Measurements from ENCODE around the gene CTRL. TPM values are rescaled to one million over a fixed set of nuclear protein-coding genes. Genes with fewer than 3 reads are reported as not detected.

CTRL gene
- total RNA-seq, 1 donor from 2014 or later, result 2.8 TPM

DNA sequence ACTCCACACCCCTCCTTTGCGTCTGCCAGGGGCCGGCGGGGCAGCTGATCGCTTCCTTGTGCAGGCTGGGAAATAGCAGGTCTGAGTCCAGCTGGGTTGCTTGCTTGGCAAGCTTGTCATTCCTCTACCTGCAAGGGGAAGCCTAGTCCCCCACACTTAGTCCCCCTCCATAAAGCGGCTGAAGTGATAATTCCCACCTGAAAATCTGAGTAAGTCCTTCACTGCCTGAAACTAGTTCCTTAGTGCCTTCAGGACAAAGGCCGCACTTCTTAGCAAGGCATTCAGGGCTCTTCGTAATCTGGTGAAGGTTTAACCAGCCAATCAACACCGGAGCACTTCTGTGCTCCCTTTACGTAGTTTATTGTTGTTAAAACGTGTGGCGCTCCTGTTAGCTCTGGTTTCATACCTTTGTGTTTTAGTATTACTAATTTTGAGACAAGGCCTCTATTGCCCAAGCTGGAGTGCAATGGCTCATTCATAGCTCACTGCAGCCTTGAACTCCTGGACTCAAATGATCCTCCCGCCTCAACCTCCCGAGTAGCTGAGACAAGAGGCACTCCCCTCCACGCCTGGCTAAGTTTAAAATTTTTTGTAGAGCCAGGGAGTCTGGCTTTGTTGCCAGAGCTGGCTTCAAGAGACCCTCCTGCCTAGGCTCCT lies 37.8 kb downstream of the CTRL start:
- Mint-ChIP-seq H3K36me3 (ENCODE audit: unreplicated experiment) (no peaks in the 10 kb centered on the region), H3K9me3 (ENCODE audit: unreplicated experiment) (peaks cover 5% of the 10 kb centered on the region), H3K27me3 (ENCODE audit: unreplicated experiment) (peaks cover 3% of the 10 kb centered on the region), H3K4me3 (ENCODE audit: unreplicated experiment) (peak overlapping the region; percentile 96), H3K4me1 (ENCODE audit: low read depth, unreplicated experiment) (peaks cover 7% of the 10 kb centered on the region), H3K27ac (ENCODE audit: unreplicated experiment) (peak overlapping the region; percentile 94)
- peak; percentile 64 for DNase-seq
- TF ChIP-seq, protein P1, sequence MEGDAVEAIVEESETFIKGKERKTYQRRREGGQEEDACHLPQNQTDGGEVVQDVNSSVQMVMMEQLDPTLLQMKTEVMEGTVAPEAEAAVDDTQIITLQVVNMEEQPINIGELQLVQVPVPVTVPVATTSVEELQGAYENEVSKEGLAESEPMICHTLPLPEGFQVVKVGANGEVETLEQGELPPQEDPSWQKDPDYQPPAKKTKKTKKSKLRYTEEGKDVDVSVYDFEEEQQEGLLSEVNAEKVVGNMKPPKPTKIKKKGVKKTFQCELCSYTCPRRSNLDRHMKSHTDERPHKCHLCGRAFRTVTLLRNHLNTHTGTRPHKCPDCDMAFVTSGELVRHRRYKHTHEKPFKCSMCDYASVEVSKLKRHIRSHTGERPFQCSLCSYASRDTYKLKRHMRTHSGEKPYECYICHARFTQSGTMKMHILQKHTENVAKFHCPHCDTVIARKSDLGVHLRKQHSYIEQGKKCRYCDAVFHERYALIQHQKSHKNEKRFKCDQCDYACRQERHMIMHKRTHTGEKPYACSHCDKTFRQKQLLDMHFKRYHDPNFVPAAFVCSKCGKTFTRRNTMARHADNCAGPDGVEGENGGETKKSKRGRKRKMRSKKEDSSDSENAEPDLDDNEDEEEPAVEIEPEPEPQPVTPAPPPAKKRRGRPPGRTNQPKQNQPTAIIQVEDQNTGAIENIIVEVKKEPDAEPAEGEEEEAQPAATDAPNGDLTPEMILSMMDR (IDR thresholded peaks at IDR 0.05; ENCODE audit: partially characterized antibody, unreplicated experiment), result no peak

DNA sequence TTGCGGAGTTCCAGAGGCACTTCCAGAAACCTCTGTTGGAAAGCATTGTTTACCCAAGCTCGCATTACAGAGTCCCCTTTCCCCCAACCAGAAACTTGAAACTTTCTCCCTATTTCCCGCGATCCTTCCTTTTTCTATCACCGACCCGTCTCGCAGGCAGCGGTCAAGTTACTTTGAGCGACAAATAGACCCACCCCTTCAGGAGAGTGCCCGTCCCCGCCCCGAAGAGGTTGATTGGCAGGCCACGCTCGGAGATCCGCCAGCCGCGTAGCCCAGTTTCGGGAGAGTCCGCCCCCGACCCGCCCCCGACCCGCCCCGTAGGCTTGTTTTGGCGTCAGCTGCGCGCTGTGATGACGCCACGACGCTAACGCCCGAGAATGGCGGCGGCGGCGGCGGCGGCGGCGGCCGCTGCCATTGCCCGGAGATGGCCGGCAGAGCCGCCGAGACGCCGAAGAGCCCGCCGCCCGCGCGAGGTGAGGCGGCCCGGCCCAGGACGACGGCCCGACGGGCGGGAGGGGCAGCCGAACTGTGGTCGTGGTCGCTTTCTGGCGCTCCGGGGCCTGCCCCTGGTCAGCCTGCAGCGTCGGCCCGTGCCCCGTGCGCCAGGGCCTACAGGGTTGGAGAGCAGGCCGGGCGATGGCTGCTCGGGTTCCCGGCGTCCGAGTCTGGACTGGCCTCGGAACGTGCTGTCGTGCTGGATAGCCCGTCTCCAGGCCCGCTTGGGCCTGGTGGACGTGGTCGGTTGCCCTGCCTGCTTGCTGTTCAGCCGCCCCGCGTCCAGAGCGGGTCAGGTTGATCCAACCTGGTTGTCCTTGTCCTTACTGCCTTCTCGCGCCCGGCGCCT lies 38.5 kb downstream of the CTRL start, which contains the start of gene PSKH1:
TSS of gene PSKH1 (plus strand) at position 356 of the 844 bp plus-strand sequence. CDS start 15,496 bp downstream, outside the sequence.
- DNase-seq, result peak; percentile 96
- H3K27ac Mint-ChIP-seq (ENCODE audit: unreplicated experiment), result peak within 1 kb of the TSS; percentile 94
- TF ChIP-seq, protein P1 (IDR thresholded peaks at IDR 0.05; ENCODE audit: partially characterized antibody, unreplicated experiment), result no peak
- peaks cover 7% of the 10 kb centered on the region for H3K4me1 Mint-ChIP-seq (ENCODE audit: low read depth, unreplicated experiment)
- peaks cover 5% of the 10 kb centered on the region for H3K9me3 Mint-ChIP-seq (ENCODE audit: unreplicated experiment)
- no peaks in the 10 kb centered on the region for H3K36me3 Mint-ChIP-seq (ENCODE audit: unreplicated experiment)
- H3K4me3 Mint-ChIP-seq (ENCODE audit: unreplicated experiment), result peak within 1 kb of the TSS; percentile 96
- peaks cover 3% of the 10 kb centered on the region for H3K27me3 Mint-ChIP-seq (ENCODE audit: unreplicated experiment)

DNA sequence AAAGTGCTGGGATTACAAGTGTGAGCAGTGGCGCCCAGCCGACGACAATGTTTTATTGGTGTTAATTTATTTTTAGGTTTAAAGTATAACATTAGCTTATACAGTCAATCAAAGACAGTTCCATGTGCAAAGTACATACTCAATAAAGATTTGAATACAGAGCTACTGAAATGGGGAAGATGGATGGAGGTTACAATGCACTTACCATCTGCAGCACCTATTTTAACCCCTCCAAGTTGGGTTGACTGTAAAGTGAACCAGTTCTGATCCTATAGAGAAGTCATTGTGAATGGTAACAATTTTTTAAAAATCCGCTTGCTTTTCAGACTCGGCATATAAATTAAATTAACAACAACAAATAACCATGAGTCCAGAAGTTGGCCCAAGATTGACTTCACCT lies 39.3 kb downstream of the CTRL start:
- Mint-ChIP-seq H3K4me3 (ENCODE audit: unreplicated experiment) (peak overlapping the region; percentile 92), H3K36me3 (ENCODE audit: unreplicated experiment) (no peaks in the 10 kb centered on the region), H3K27ac (ENCODE audit: unreplicated experiment) (peak overlapping the region; percentile 43)

DNA sequence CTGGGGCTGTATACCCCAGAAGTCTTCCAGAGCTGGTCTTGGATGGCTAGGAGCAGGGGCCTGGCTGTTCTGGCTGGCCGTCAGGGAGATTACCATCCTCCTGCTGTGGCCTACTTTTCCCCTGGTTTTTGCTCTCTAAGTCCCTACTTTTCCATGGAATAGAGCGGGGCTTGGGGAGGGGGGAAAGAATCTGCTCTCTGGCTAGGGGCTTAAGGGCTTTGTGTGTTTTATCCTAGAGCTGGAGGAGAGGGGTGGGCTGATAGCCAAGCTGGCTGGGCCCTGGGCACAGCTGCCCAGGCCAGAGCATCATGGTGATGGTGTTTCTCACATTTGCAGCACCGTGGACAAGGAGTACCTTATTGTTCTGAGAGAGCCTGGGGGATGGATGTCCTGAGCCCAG lies 43.3 kb downstream of the CTRL start:
- peaks cover 5% of the 10 kb centered on the region for H3K27me3 Mint-ChIP-seq (ENCODE audit: unreplicated experiment)
- H3K4me1 Mint-ChIP-seq (ENCODE audit: low read depth, unreplicated experiment), result peaks cover 7% of the 10 kb centered on the region
- TF ChIP-seq, protein P1 (IDR thresholded peaks at IDR 0.05; ENCODE audit: partially characterized antibody, unreplicated experiment), result no peak
- peaks cover 8% of the 10 kb centered on the region for H3K9me3 Mint-ChIP-seq (ENCODE audit: unreplicated experiment)
- H3K27ac Mint-ChIP-seq (ENCODE audit: unreplicated experiment), result no peak overlapping the region
- no peak overlapping the region for H3K4me3 Mint-ChIP-seq (ENCODE audit: unreplicated experiment)
- no peaks in the 10 kb centered on the region for H3K36me3 Mint-ChIP-seq (ENCODE audit: unreplicated experiment)
- DNase-seq, result no peak

More for the DNA sequence above, 39.3 kb downstream of the CTRL start:
- TF ChIP-seq, protein P1 (IDR thresholded peaks at IDR 0.05; ENCODE audit: partially characterized antibody, unreplicated experiment), result no peak
- peaks cover 7% of the 10 kb centered on the region for H3K4me1 Mint-ChIP-seq (ENCODE audit: low read depth, unreplicated experiment)
- H3K9me3 Mint-ChIP-seq (ENCODE audit: unreplicated experiment), result peaks cover 5% of the 10 kb centered on the region
- peaks cover 3% of the 10 kb centered on the region for H3K27me3 Mint-ChIP-seq (ENCODE audit: unreplicated experiment)
- no peak for DNase-seq
